ENCODE data around the gene MRPL43. TPM values are rescaled to one million over a fixed set of nuclear protein-coding genes. Genes with fewer than 3 reads are reported as not detected.
"Not testable (repeated sequence)": the region's sequence is repeated elsewhere in the genome, so short reads cannot be mapped to it uniquely, and the experiment has no call there.

MRPL43 gene
- total and polyA plus RNA-seq, 9 of the 15 experiments (the other 6 are each of a cell fraction or from before 2014, with no cell fraction given): 15.1 to 63.7 (median 37.2) TPM

GRCh38 chr10:100975397-100975796 is 11.9 kb downstream of the MRPL43 start:
- intact Hi-C loops (cut with micrococcal nuclease); H3K9me3 ChIP-seq (replicated peaks; ENCODE audit: control insufficient read depth, insufficient read depth, low read depth, low read length); H3K36me3 ChIP-seq (ENCODE audit: control insufficient read depth, insufficient read depth, low read length); FAIRE-seq; H3K9ac ChIP-seq (ENCODE audit: insufficient read depth in 1 of 2, low read depth in 2 of 2, low read length in 2 of 2); ATAC-seq; H2AFZ ChIP-seq (ENCODE audit: low read depth, low read length); H4K20me1 ChIP-seq (replicated peaks; ENCODE audit: control insufficient read depth, insufficient read depth, low read length); DNase-seq (ENCODE audit: extremely low read depth in 1 of 4, low spot score in 3 of 4); H3K4me3 ChIP-seq; H3K27me3 ChIP-seq (ENCODE audit: control insufficient read depth in 2 of 2, insufficient read depth in 2 of 2, low read length in 2 of 2); H3K4me1 ChIP-seq (replicated peaks in 1 of 2; ENCODE audit: control insufficient read depth in 2 of 2, insufficient read depth in 2 of 2, low read length in 2 of 2); H3K27ac ChIP-seq (ENCODE audit: extremely low read depth, low read depth, low read length); H3K4me2 ChIP-seq (ENCODE audit: insufficient read depth, low read length); CTCF ChIA-PET (ENCODE audit: low intra/inter-chr PET ratio); H3K9me1 ChIP-seq (ENCODE audit: control insufficient read depth, insufficient read depth, low read length); H3K79me2 ChIP-seq (ENCODE audit: control insufficient read depth, insufficient read depth, low read length); BruUV-seq (replicated peaks): not testable (repeated sequence)
- 48% methylated on average over 7 of the region's 8 CpGs for WGBS (ENCODE audit: insufficient coverage, low coverage, missing lambda C conversion rate)
- POLR2A ChIA-PET: interaction anchor here (1.5 kb wide), 1 partner anchor 10 kb away, joined by 4 read pairs; no protein-coding TSS in a partner anchor
- in situ Hi-C loops (cut with MboI): loop anchor here (25.0 kb wide), 1 partner anchor 1062 kb away; no protein-coding TSS in a partner anchor

GRCh38 chr10:100972904-100973535 is 14.3 kb downstream of the MRPL43 start:
- Histone ChIP-seq H3K9me3 (replicated peaks; ENCODE audit: control insufficient read depth, insufficient read depth, low read depth, low read length) (no peaks in the 10 kb centered on the region), H3K36me3 (ENCODE audit: control insufficient read depth, insufficient read depth, low read length) (no peaks in the 10 kb centered on the region), H3K9ac (ENCODE audit: insufficient read depth in 1 of 2, low read depth in 2 of 2, low read length in 2 of 2) (no peak overlapping the region), H2AFZ (ENCODE audit: low read depth, low read length) (no peak overlapping the region), H3K4me3 (no peak overlapping the region), H3K79me2 (ENCODE audit: control insufficient read depth, insufficient read depth, low read length) (no peaks in the 10 kb centered on the region), H3K9me1 (ENCODE audit: control insufficient read depth, insufficient read depth, low read length) (no peaks in the 10 kb centered on the region), H3K27ac (ENCODE audit: extremely low read depth, low read depth, low read length) (no peak overlapping the region), H3K4me2 (ENCODE audit: insufficient read depth, low read length) (no peak overlapping the region), H3K27me3 (ENCODE audit: control insufficient read depth in 2 of 2, insufficient read depth in 2 of 2, low read length in 2 of 2) (no peaks in the 10 kb centered on the region), H4K20me1 (replicated peaks; ENCODE audit: control insufficient read depth, insufficient read depth, low read length) (no peaks in the 10 kb centered on the region), H3K4me1 (replicated peaks in 1 of 2; ENCODE audit: control insufficient read depth in 2 of 2, insufficient read depth in 2 of 2, low read length in 2 of 2) (peaks cover 7 to 12% of the 10 kb centered on the region in 2 experiments; a peak in 3 of 5 replicates)
- POLR2A ChIA-PET: interaction anchor here (1.1 kb wide), 2 partner anchors 13 to 44 kb away, joined by 3 to 4 read pairs; no protein-coding TSS in a partner anchor
- DNase-seq (ENCODE audit: extremely low read depth in 1 of 4, low spot score in 3 of 4) (no peak), FAIRE-seq (no peak), ATAC-seq (no peak)
- no TSS peak for BruUV-seq (replicated peaks)
- in situ Hi-C loops (cut with MboI): no loop called here
- 67% methylated on average over 5 of the region's 6 CpGs for WGBS (ENCODE audit: insufficient coverage, low coverage, missing lambda C conversion rate)
- intact Hi-C loops (cut with micrococcal nuclease): no loop called here
- CTCF ChIA-PET (ENCODE audit: low intra/inter-chr PET ratio): no interaction called here
- TF ChIP-seq LARP7 (IDR thresholded peaks at IDR 0.05): no peak
- TF ChIP-seq SPI1 (IDR thresholded peaks at IDR 0.05; ENCODE audit: borderline replicate concordance, low read depth, low read length): no peak
- TF ChIP-seq PML (IDR thresholded peaks at IDR 0.05; ENCODE audit: low read length): no peak
- no peak for TF ChIP-seq BCLAF1 (IDR thresholded peaks at IDR 0.05; ENCODE audit: borderline replicate concordance in 1 of 2, control insufficient read depth in 1 of 2, low read depth in 2 of 2, low read length in 1 of 2)
- TF ChIP-seq LCOR (CRISPR knock-in tag; IDR thresholded peaks at IDR 0.05): no peak
- no peak for TF ChIP-seq RBM22 (IDR thresholded peaks at IDR 0.05; ENCODE audit: low read depth, low read length, poor library complexity, severe bottlenecking)
- TF ChIP-seq NFXL1 (CRISPR knock-in tag; IDR thresholded peaks at IDR 0.05): no peak
- TF ChIP-seq SMAD3 (CRISPR knock-in tag; conservative IDR thresholded peaks at IDR 0.05): no peak
- no peak for TF ChIP-seq CREB5 (CRISPR knock-in tag; IDR thresholded peaks at IDR 0.05)
